GM19455 (cell line): Measurements from ENCODE around the gene RIMS4.

Source experiments
- ATAC-seq: cut with Tn5 transposase; IDR thresholded peaks from one replicate; pipeline ENCODE4 v1.9.1; 2021; ENCODE audit not compliant: unreplicated experiment

Gene RIMS4

GRCh38 chr20:44743916-44744655 is 66.3 kb downstream of the RIMS4 start:
- no peak for ATAC-seq

- no peak for ATAC-seq
Observed at GRCh38 chr20:44743080-44743701, 67.2 kb downstream of the RIMS4 start.

- ATAC-seq: no peak
Observed at GRCh38 chr20:44742304-44743079, 67.9 kb downstream of the RIMS4 start.

- ATAC-seq: no peak
Observed at GRCh38 chr20:44739942-44740341, 70.4 kb downstream of the RIMS4 start.

GRCh38 chr20:44738813-44739477 is 71.4 kb downstream of the RIMS4 start:
- no peak for ATAC-seq

GRCh38 chr20:44737116-44737515 is 73.2 kb downstream of the RIMS4 start:
- ATAC-seq: no peak

GRCh38 chr20:44736170-44737021 is 74.0 kb downstream of the RIMS4 start:
- no peak for ATAC-seq

- no peak for ATAC-seq
Observed at GRCh38 chr20:44735816-44736169, 74.6 kb downstream of the RIMS4 start.

- no peak for ATAC-seq
Observed at GRCh38 chr20:44734938-44735337, 75.4 kb downstream of the RIMS4 start.

- no peak for ATAC-seq
Observed at GRCh38 chr20:44733341-44734069, 76.8 kb downstream of the RIMS4 start.

- no peak for ATAC-seq
Observed at GRCh38 chr20:44732327-44732726, 78.0 kb downstream of the RIMS4 start.

- no peak for ATAC-seq
Observed at GRCh38 chr20:44731657-44732056, 78.7 kb downstream of the RIMS4 start.

GRCh38 chr20:44730441-44730840 is 79.9 kb downstream of the RIMS4 start:
- ATAC-seq: no peak

GRCh38 chr20:44728801-44729443 is 81.4 kb downstream of the RIMS4 start:
- ATAC-seq: no peak

- no peak for ATAC-seq
Observed at GRCh38 chr20:44727651-44728050, 82.7 kb downstream of the RIMS4 start.

- no peak for ATAC-seq
Observed at GRCh38 chr20:44727039-44727438, 83.3 kb downstream of the RIMS4 start.

- no peak for ATAC-seq
Observed at GRCh38 chr20:44725837-44726236, 84.5 kb downstream of the RIMS4 start.

GRCh38 chr20:44724423-44725091 is 85.8 kb downstream of the RIMS4 start:
- no peak for ATAC-seq

GRCh38 chr20:44723798-44724362 is 86.5 kb downstream of the RIMS4 start:
- ATAC-seq: no peak
